Skeletal muscle tissue (tissue), 4 donors: ENCODE results near the gene AUTS2. TPM values are rescaled to one million over a fixed set of nuclear protein-coding genes. Genes with fewer than 3 reads are reported as not detected.

Experiments
- H3K27ac ChIP-seq: one replicate; pipeline ENCODE4 v1.7.0; 2013; ENCODE audit warnings: mild to moderate bottlenecking, low read depth, low read length, inconsistent platforms
- H3K27me3 ChIP-seq, 3 donors: one replicate each; pipeline ENCODE4 v1.7.0; 2013; ENCODE audit warnings: low read length in 3 of 3; ENCODE audit not compliant: control insufficient read depth in 3 of 3, insufficient read depth in 3 of 3
- H3K36me3 ChIP-seq, 3 donors: one replicate each; pipeline ENCODE4 v1.7.0; 2013; ENCODE audit warnings: low read length in 3 of 3; ENCODE audit not compliant: control insufficient read depth in 3 of 3, insufficient read depth in 3 of 3
- H3K4me1 ChIP-seq, 3 donors: one replicate each; pipeline ENCODE4 v1.7.0; 2013; ENCODE audit warnings: low read length in 3 of 3, mild to moderate bottlenecking in 3 of 3; ENCODE audit not compliant: control insufficient read depth in 3 of 3, insufficient read depth in 3 of 3
- H3K4me3 ChIP-seq, 3 donors: one replicate each; pipeline ENCODE4 v1.7.0; 2013; ENCODE audit warnings: low read length in 3 of 3
- H3K9ac ChIP-seq, 3 donors: one replicate each; pipeline ENCODE4 v1.7.0; 2013; ENCODE audit warnings: low read length in 3 of 3, mild to moderate bottlenecking in 3 of 3, moderate library complexity in 2 of 3, low read depth in 1 of 3
- H3K9me3 ChIP-seq, 3 donors: one replicate each; pipeline ENCODE4 v1.7.0; 2013; ENCODE audit warnings: low read length in 3 of 3; ENCODE audit not compliant: control insufficient read depth in 3 of 3
- total RNA-seq: library from RNA; depleted of rRNA; stranded (reverse); fragments of >200 nt; gene quantifications from one replicate; pipeline ENCODE4 v1.2.3, GENCODE V29; 2014
- donor health status: Osteomylitis.

Gene AUTS2
- total RNA-seq, 1 donor from 2014 or later, result 43.3 TPM

GRCh38 chr7:70574970-70575799 lies 976.9 kb downstream of the AUTS2 start:
- Histone ChIP-seq H3K9me3 (no peaks in the 10 kb centered on the region), H3K27ac (no peak overlapping the region), H3K9ac (no peak overlapping the region), H3K27me3 (no peaks in the 10 kb centered on the region), H3K36me3 (no peaks in the 10 kb centered on the region), H3K4me3 (no peak overlapping the region), H3K4me1 (peaks cover 2 to 6% (median 4%) of the 10 kb centered on the region in 3 donors)

- Histone ChIP-seq H3K36me3 (no peaks in the 10 kb centered on the region), H3K9me3 (no peaks in the 10 kb centered on the region), H3K27me3 (no peaks in the 10 kb centered on the region), H3K9ac (no peak overlapping the region), H3K4me1 (peaks cover 0 to 6% (median 0%) of the 10 kb centered on the region in 3 donors), H3K27ac (no peak overlapping the region), H3K4me3 (no peak overlapping the region)
Observed at GRCh38 chr7:70577078-70577477, 978.8 kb downstream of the AUTS2 start.

GRCh38 chr7:70578131-70578530 lies 979.9 kb downstream of the AUTS2 start:
- Histone ChIP-seq H3K9ac (no peak overlapping the region), H3K27ac (no peak overlapping the region), H3K4me1 (peaks cover 0 to 6% (median 0%) of the 10 kb centered on the region in 3 donors), H3K27me3 (no peaks in the 10 kb centered on the region), H3K9me3 (no peaks in the 10 kb centered on the region), H3K4me3 (no peak overlapping the region), H3K36me3 (no peaks in the 10 kb centered on the region)

- Histone ChIP-seq H3K27ac (no peak overlapping the region), H3K4me1 (peaks cover 6 to 7% (median 7%) of the 10 kb centered on the region in 3 donors), H3K9ac (no peak overlapping the region), H3K9me3 (no peaks in the 10 kb centered on the region), H3K27me3 (no peaks in the 10 kb centered on the region), H3K4me3 (no peak overlapping the region), H3K36me3 (no peaks in the 10 kb centered on the region)
Observed at GRCh38 chr7:70579397-70580097, 981.3 kb downstream of the AUTS2 start.

- Histone ChIP-seq H3K4me1 (peaks cover 3 to 9% (median 6%) of the 10 kb centered on the region in 3 donors), H3K9me3 (no peaks in the 10 kb centered on the region), H3K4me3 (no peak overlapping the region), H3K9ac (no peak overlapping the region), H3K27ac (no peak overlapping the region), H3K36me3 (no peaks in the 10 kb centered on the region), H3K27me3 (no peaks in the 10 kb centered on the region)
Observed at GRCh38 chr7:70580161-70580560, 981.9 kb downstream of the AUTS2 start.

- H3K9me3 ChIP-seq, result no peaks in the 10 kb centered on the region
- no peaks in the 10 kb centered on the region for H3K36me3 ChIP-seq
- H3K27me3 ChIP-seq, result no peaks in the 10 kb centered on the region
- H3K4me3 ChIP-seq, result no peak overlapping the region
- no peak overlapping the region for H3K9ac ChIP-seq
- no peak overlapping the region for H3K27ac ChIP-seq
- peaks cover 3 to 9% (median 6%) of the 10 kb centered on the region in 3 donors for H3K4me1 ChIP-seq
Observed at GRCh38 chr7:70582927-70583895, 984.9 kb downstream of the AUTS2 start.

GRCh38 chr7:70583965-70584883 lies 985.9 kb downstream of the AUTS2 start:
- H3K9ac ChIP-seq, result peak overlapping the region in 1 of 3 donors; percentile 58
- no peaks in the 10 kb centered on the region for H3K9me3 ChIP-seq
- H3K27me3 ChIP-seq, result no peaks in the 10 kb centered on the region
- peak overlapping the region in 1 of 3 donors; percentile 12 for H3K4me3 ChIP-seq
- no peak overlapping the region for H3K27ac ChIP-seq
- H3K36me3 ChIP-seq, result no peaks in the 10 kb centered on the region
- peaks cover 3 to 9% (median 6%) of the 10 kb centered on the region in 3 donors for H3K4me1 ChIP-seq

GRCh38 chr7:70585071-70585470 lies 986.8 kb downstream of the AUTS2 start:
- Histone ChIP-seq H3K27me3 (no peaks in the 10 kb centered on the region), H3K36me3 (no peaks in the 10 kb centered on the region), H3K27ac (no peak overlapping the region), H3K4me3 (no peak overlapping the region), H3K9ac (no peak overlapping the region), H3K4me1 (peaks cover 3 to 9% (median 6%) of the 10 kb centered on the region in 3 donors), H3K9me3 (no peaks in the 10 kb centered on the region)

GRCh38 chr7:70586822-70587221 lies 988.5 kb downstream of the AUTS2 start:
- Histone ChIP-seq H3K4me3 (no peak overlapping the region), H3K27me3 (no peaks in the 10 kb centered on the region), H3K4me1 (peaks cover 3 to 9% (median 6%) of the 10 kb centered on the region in 3 donors), H3K9ac (no peak overlapping the region), H3K9me3 (no peaks in the 10 kb centered on the region), H3K27ac (no peak overlapping the region), H3K36me3 (no peaks in the 10 kb centered on the region)
